Measurements from ENCODE around the gene SMPD3. TPM values are rescaled to one million over a fixed set of nuclear protein-coding genes. Genes with fewer than 3 reads are reported as not detected.

Gene SMPD3
- total and polyA plus RNA-seq, 9 of the 15 experiments (the other 6 are each of a cell fraction or from before 2014, with no cell fraction given), result 0.03 to 1.2 (median 0.18) TPM

GRCh38 chr16:68463904-68464303 is 15.6 kb upstream of the SMPD3 start:
- no peak overlapping the region for H3K4me3 ChIP-seq
- H3K27me3 ChIP-seq (ENCODE audit: control insufficient read depth in 2 of 2, insufficient read depth in 2 of 2, low read length in 2 of 2), result peaks cover 5 to 35% of the 10 kb centered on the region in 2 experiments; a peak in 3 of 5 replicates
- H3K4me1 ChIP-seq (replicated peaks in 1 of 2; ENCODE audit: control insufficient read depth in 2 of 2, insufficient read depth in 2 of 2, low read length in 2 of 2), result no peaks in the 10 kb centered on the region
- no peaks in the 10 kb centered on the region for H4K20me1 ChIP-seq (replicated peaks; ENCODE audit: control insufficient read depth, insufficient read depth, low read length)
- H3K9me3 ChIP-seq (replicated peaks; ENCODE audit: control insufficient read depth, insufficient read depth, low read depth, low read length), result no peaks in the 10 kb centered on the region
- H3K27ac ChIP-seq (ENCODE audit: extremely low read depth, low read depth, low read length), result no peak overlapping the region
- in situ Hi-C loops (cut with MboI), result no loop called here
- WGBS (ENCODE audit: insufficient coverage, low coverage, missing lambda C conversion rate), result 0% methylated on average over 2 of the region's 2 CpGs
- ATAC-seq (no peak), FAIRE-seq (no peak), DNase-seq (ENCODE audit: extremely low read depth in 1 of 4, low spot score in 3 of 4) (no peak)
- ChIA-PET POLR2A (no interaction called here), CTCF (ENCODE audit: low intra/inter-chr PET ratio) (no interaction called here)
- no peaks in the 10 kb centered on the region for H3K9me1 ChIP-seq (ENCODE audit: control insufficient read depth, insufficient read depth, low read length)
- no peak overlapping the region for H3K4me2 ChIP-seq (ENCODE audit: insufficient read depth, low read length)
- no peaks in the 10 kb centered on the region for H3K36me3 ChIP-seq (ENCODE audit: control insufficient read depth, insufficient read depth, low read length)
- no peak overlapping the region for H3K9ac ChIP-seq (ENCODE audit: insufficient read depth in 1 of 2, low read depth in 2 of 2, low read length in 2 of 2)
- TF ChIP-seq, protein P1, sequence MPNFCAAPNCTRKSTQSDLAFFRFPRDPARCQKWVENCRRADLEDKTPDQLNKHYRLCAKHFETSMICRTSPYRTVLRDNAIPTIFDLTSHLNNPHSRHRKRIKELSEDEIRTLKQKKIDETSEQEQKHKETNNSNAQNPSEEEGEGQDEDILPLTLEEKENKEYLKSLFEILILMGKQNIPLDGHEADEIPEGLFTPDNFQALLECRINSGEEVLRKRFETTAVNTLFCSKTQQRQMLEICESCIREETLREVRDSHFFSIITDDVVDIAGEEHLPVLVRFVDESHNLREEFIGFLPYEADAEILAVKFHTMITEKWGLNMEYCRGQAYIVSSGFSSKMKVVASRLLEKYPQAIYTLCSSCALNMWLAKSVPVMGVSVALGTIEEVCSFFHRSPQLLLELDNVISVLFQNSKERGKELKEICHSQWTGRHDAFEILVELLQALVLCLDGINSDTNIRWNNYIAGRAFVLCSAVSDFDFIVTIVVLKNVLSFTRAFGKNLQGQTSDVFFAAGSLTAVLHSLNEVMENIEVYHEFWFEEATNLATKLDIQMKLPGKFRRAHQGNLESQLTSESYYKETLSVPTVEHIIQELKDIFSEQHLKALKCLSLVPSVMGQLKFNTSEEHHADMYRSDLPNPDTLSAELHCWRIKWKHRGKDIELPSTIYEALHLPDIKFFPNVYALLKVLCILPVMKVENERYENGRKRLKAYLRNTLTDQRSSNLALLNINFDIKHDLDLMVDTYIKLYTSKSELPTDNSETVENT (CRISPR knock-in tag; IDR thresholded peaks at IDR 0.05), result no peak
- no peak for TF ChIP-seq HDAC6 (IDR thresholded peaks at IDR 0.05; ENCODE audit: low read depth, low read length)
- TF ChIP-seq SRSF1 (IDR thresholded peaks at IDR 0.05; ENCODE audit: low read depth, low read length), result no peak
- TF ChIP-seq SMAD1 (IDR thresholded peaks at IDR 0.05; ENCODE audit: low read depth, low read length, partially characterized antibody), result no peak
- no peak for TF ChIP-seq PHF20 (IDR thresholded peaks at IDR 0.05; ENCODE audit: partially characterized antibody)
- TF ChIP-seq PCBP2 (IDR thresholded peaks at IDR 0.05; ENCODE audit: low read depth, low read length, poor library complexity, severe bottlenecking), result no peak
- no peak for TF ChIP-seq ELF2 (CRISPR knock-in tag; IDR thresholded peaks at IDR 0.05)
- no peak overlapping the region for H2AFZ ChIP-seq (ENCODE audit: low read depth, low read length)
- BruUV-seq (replicated peaks), result no TSS peak
- no peaks in the 10 kb centered on the region for H3K79me2 ChIP-seq (ENCODE audit: control insufficient read depth, insufficient read depth, low read length)
- intact Hi-C loops (cut with micrococcal nuclease), result no loop called here
